Activated T-cell treated with anti-CD3 and anti-CD28 coated beads for 48 hours (primary cell): ENCODE results near the gene A4GNT.
"Not testable (repeated sequence)": the region's sequence is repeated elsewhere in the genome, so short reads cannot be mapped to it uniquely, and the experiment has no call there.

Experiments
- DNase-seq: peaks from one replicate; pipeline ENCODE4 v3.0.0-alpha.2; 2020; ENCODE audit warnings: low read depth

Gene A4GNT

GRCh38 chr3:138132239-138132638 lies at the start of gene A4GNT:
A4GNT (minus strand) TSS chr3:138132390; CDS start chr3:138131256, 1,134 bp downstream.
- no peak for DNase-seq

- DNase-seq, result no peak
Measured at GRCh38 chr3:138180375-138181029, 48.3 kb upstream of the A4GNT start.

GRCh38 chr3:138174421-138175131 lies 42.4 kb upstream of the A4GNT start, which contains the start of gene DBR1:
DBR1 (minus strand) TSS chr3:138174921; CDS start chr3:138174795, 126 bp downstream.
- DNase-seq, result peak; percentile 61

- DNase-seq, result no peak
Measured at GRCh38 chr3:138173769-138174420, 41.7 kb upstream of the A4GNT start.

GRCh38 chr3:138172625-138173024 lies 40.4 kb upstream of the A4GNT start:
- DNase-seq, result no peak

GRCh38 chr3:138165061-138165460 lies 32.9 kb upstream of the A4GNT start:
- DNase-seq, result no peak

GRCh38 chr3:138157743-138158142 lies 25.6 kb upstream of the A4GNT start:
- no peak for DNase-seq

- no peak for DNase-seq
Measured at GRCh38 chr3:138154534-138154933, 22.3 kb upstream of the A4GNT start.

- DNase-seq, result no peak
Measured at GRCh38 chr3:138148503-138148902, 16.3 kb upstream of the A4GNT start.

- not testable (repeated sequence) for DNase-seq
Measured at GRCh38 chr3:138142181-138142580, 10.0 kb upstream of the A4GNT start.

GRCh38 chr3:138140940-138141339 lies 8.8 kb upstream of the A4GNT start:
- DNase-seq, result no peak

GRCh38 chr3:138139691-138140090 lies 7.5 kb upstream of the A4GNT start:
- no peak for DNase-seq

GRCh38 chr3:138137861-138138260 lies 5.7 kb upstream of the A4GNT start:
- no peak for DNase-seq

GRCh38 chr3:138136201-138136600 lies 4.0 kb upstream of the A4GNT start:
- DNase-seq, result no peak

- DNase-seq, result no peak
Measured at GRCh38 chr3:138135833-138136194, 3.6 kb upstream of the A4GNT start.

GRCh38 chr3:138135146-138135832 lies 3.1 kb upstream of the A4GNT start:
- DNase-seq, result no peak

- DNase-seq, result no peak
Measured at GRCh38 chr3:138127636-138128365, 4.4 kb downstream of the A4GNT start.

GRCh38 chr3:138125548-138126221 lies 6.5 kb downstream of the A4GNT start:
- DNase-seq, result no peak

GRCh38 chr3:138124706-138125355 lies 7.4 kb downstream of the A4GNT start:
- DNase-seq, result no peak

GRCh38 chr3:138124188-138124587 lies 8.0 kb downstream of the A4GNT start:
- DNase-seq, result no peak

- no peak for DNase-seq
Measured at GRCh38 chr3:138119423-138119766, 12.8 kb downstream of the A4GNT start.
